ENCODE data around the gene PIGT. TPM values are rescaled to one million over a fixed set of nuclear protein-coding genes. Genes with fewer than 3 reads are reported as not detected.

The PIGT gene
- total and polyA plus RNA-seq, 2 of the 4 experiments (the other 2 are of a cell fraction), result 31.2 to 145 TPM

- ChIA-PET POLR2A (ENCODE audit: unreplicated experiment) (no interaction called here), CTCF (interaction anchor here (0.6 to 1.2 kb wide), 3 partner anchors 9 to 424 kb away, joined by 3 to 4 read pairs (median 3); no protein-coding TSS in a partner anchor)
- Histone ChIP-seq H4K91ac (ENCODE audit: insufficient read depth, low read depth, low read length) (no peak overlapping the region), H4K8ac (ENCODE audit: low read depth in 2 of 2, low read length in 2 of 2) (no peak overlapping the region), H3K9ac (ENCODE audit: low read depth, low read length) (no peak overlapping the region), H3K23ac (ENCODE audit: low read depth, low read length) (no peak overlapping the region), H3K79me1 (ENCODE audit: low read depth in 1 of 2, low read length in 2 of 2) (no peaks in the 10 kb centered on the region), H2AK9ac (replicated peaks; ENCODE audit: low read depth, low read length, poor library complexity) (no peak overlapping the region), H3K36me3 (ENCODE audit: control insufficient read depth, insufficient read depth, low read length) (no peaks in the 10 kb centered on the region), H3K18ac (ENCODE audit: low read depth, low read length) (no peak overlapping the region), H3K27ac (ENCODE audit: insufficient read depth, low read length) (no peak overlapping the region), H3K9me3 (ENCODE audit: control insufficient read depth, insufficient read depth, low read length) (no peaks in the 10 kb centered on the region), H3K4me3 (ENCODE audit: insufficient read depth, low read depth, low read length) (no peak overlapping the region), H3K56ac (ENCODE audit: extremely low read depth, insufficient read depth, low read length) (no peak overlapping the region), H2BK120ac (ENCODE audit: low read depth, low read length) (no peak overlapping the region), H2AFZ (replicated peaks; ENCODE audit: low read length, poor library complexity) (no peak overlapping the region), H4K20me1 (ENCODE audit: insufficient read depth, low read length) (no peaks in the 10 kb centered on the region), H3K4me1 (ENCODE audit: control insufficient read depth, insufficient read depth, low read length) (no peaks in the 10 kb centered on the region; the same call in 1 of the 2 replicates), H4K5ac (ENCODE audit: low read depth, low read length) (no peak overlapping the region), H2AK5ac (ENCODE audit: low read depth, low read length) (no peak overlapping the region), H3K4me2 (ENCODE audit: low read depth, low read length) (no peak overlapping the region), H2BK5ac (ENCODE audit: low read depth, low read length, poor library complexity, severe bottlenecking) (no peak overlapping the region), H3K27me3 (ENCODE audit: control insufficient read depth, insufficient read depth, low read length) (peaks cover 51% of the 10 kb centered on the region), H3K4ac (ENCODE audit: low read depth, low read length) (no peak overlapping the region), H3K9me1 (ENCODE audit: insufficient read depth, low read length) (no peaks in the 10 kb centered on the region), H2BK15ac (ENCODE audit: low read depth, low read length) (no peak overlapping the region), H3K14ac (replicated peaks; ENCODE audit: low read depth, low read length) (no peak overlapping the region), H2BK20ac (ENCODE audit: low read depth, low read length) (no peak overlapping the region)
- ATAC-seq (ENCODE audit: low read depth) (no peak), DNase-seq (no peak)
- WGBS, 2 experiments (ENCODE audit: extremely low coverage in 2 of 2, insufficient read length in 1 of 2), result 40% methylated on average over 2 of the region's 3 CpGs; no CpG with 5 or more reads in 1 of the 2 experiments
- dilution Hi-C loops (cut with HindIII; ENCODE audit: low sequenced_read_pairs, unreplicated experiment) (no loop called here), intact Hi-C loops (cut with micrococcal nuclease) (no loop called here), in situ Hi-C loops (cut with MboI; ENCODE audit: low sequenced_read_pairs) (no loop called here)
- BruUV-seq (replicated peaks), result no TSS peak
- TF ChIP-seq BHLHE40 (IDR thresholded peaks at IDR 0.05; ENCODE audit: low read depth, low read length) (no peak), CHD1 (IDR thresholded peaks at IDR 0.05; ENCODE audit: low read depth, low read length) (no peak), RCOR1 (IDR thresholded peaks at IDR 0.05; ENCODE audit: insufficient replicate concordance, low read length) (no peak), MXI1 (IDR thresholded peaks at IDR 0.05; ENCODE audit: borderline replicate concordance, low read depth, low read length) (no peak), CEBPB (IDR thresholded peaks at IDR 0.05; ENCODE audit: low read depth, low read length) (no peak), NFE2L2 (IDR thresholded peaks at IDR 0.05; ENCODE audit: low read depth, low read length) (no peak), MAFK (IDR thresholded peaks at IDR 0.05; ENCODE audit: low read depth, low read length) (no peak), CTCF (conservative IDR thresholded peaks at IDR 0.05; ENCODE audit: low read depth, low read length) (no peak), POLR2A (IDR thresholded peaks at IDR 0.05; ENCODE audit: low read depth, low read length) (no peak), RAD21 (IDR thresholded peaks at IDR 0.05; ENCODE audit: low read length) (no peak), FOS (IDR thresholded peaks at IDR 0.05; ENCODE audit: low read depth, low read length) (no peak), RFX5 (IDR thresholded peaks at IDR 0.05; ENCODE audit: low read depth, low read length) (no peak), USF2 (IDR thresholded peaks at IDR 0.05; ENCODE audit: low read depth, low read length) (no peak), ELK1 (IDR thresholded peaks at IDR 0.05; ENCODE audit: borderline replicate concordance, low read depth, low read length) (no peak), SMC3 (IDR thresholded peaks at IDR 0.05; ENCODE audit: low read depth, low read length) (no peak)
Measured at GRCh38 chr20:45467861-45468260, 51.9 kb downstream of the PIGT start.

All from IMR-90 (cell line).